Measurements from ENCODE around the gene TP53AIP1.

Gene TP53AIP1

GRCh38 chr11:128928400-128928799, 14.3 kb downstream of the TP53AIP1 start:
- no peak overlapping the region for H3K4me3 ChIP-seq (ENCODE audit: low read depth, low read length)
- TF ChIP-seq, protein P1, sequence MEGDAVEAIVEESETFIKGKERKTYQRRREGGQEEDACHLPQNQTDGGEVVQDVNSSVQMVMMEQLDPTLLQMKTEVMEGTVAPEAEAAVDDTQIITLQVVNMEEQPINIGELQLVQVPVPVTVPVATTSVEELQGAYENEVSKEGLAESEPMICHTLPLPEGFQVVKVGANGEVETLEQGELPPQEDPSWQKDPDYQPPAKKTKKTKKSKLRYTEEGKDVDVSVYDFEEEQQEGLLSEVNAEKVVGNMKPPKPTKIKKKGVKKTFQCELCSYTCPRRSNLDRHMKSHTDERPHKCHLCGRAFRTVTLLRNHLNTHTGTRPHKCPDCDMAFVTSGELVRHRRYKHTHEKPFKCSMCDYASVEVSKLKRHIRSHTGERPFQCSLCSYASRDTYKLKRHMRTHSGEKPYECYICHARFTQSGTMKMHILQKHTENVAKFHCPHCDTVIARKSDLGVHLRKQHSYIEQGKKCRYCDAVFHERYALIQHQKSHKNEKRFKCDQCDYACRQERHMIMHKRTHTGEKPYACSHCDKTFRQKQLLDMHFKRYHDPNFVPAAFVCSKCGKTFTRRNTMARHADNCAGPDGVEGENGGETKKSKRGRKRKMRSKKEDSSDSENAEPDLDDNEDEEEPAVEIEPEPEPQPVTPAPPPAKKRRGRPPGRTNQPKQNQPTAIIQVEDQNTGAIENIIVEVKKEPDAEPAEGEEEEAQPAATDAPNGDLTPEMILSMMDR (IDR thresholded peaks at IDR 0.05; ENCODE audit: low read depth, low read length, missing control alignments), result no peak
- DNase-seq (ENCODE audit: low read depth), result peak; percentile 30

DNA sequence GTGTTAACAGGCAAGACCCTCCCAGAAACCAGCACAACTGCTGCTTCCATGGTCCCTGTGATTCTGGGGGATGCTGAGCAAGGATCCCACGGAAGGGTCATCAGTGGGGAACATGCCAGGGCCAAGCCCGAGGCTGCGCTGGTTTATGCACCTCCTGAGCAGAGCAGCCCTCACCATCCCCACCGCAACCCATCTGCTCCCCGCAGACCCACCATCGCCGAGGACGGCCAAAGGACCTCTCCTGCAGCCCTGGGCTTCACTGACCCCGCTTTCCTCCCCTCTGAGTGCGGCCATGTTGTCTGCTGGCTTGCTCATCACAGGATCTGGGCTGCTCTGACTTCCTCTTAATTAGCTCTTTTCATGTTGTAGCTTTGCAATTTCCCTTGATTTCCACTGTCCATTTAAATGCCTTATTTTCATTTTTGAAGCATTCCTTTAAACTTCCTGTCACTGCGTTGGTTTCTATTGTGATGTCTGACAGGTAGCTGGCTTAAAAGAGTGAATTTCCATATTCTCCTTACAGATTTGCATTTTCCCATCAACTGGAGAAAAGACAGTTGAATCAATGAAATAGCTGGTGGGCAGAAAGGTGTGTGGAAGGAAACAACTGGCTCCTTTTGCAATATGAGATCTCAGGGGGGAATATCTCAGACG, 14.9 kb downstream of the TP53AIP1 start:
- TF ChIP-seq, protein P1 (IDR thresholded peaks at IDR 0.05; ENCODE audit: low read depth, low read length, missing control alignments), result no peak
- DNase-seq (ENCODE audit: low read depth), result no peak
- H3K4me3 ChIP-seq (ENCODE audit: low read depth, low read length), result no peak overlapping the region

DNA sequence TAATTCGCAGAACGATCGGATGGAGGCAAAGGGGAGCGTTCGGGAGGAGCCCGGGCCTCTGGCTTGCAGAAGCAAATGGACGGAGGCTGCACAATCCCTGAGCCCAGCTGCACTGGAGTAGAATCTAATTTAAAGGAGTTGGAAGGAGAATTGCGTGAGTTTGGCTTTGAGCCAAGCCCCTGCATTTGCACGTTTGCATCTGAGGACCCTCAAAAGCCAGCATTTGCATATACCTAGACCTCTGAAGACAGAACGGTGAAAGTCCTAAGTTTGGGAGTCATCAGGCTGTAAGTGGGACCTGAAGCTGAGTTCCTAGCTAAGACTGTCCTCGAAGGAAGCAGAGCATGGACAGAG, 15.6 kb downstream of the TP53AIP1 start:
- H3K4me3 ChIP-seq (ENCODE audit: low read depth, low read length), result no peak overlapping the region
- TF ChIP-seq, protein P1 (IDR thresholded peaks at IDR 0.05; ENCODE audit: low read depth, low read length, missing control alignments), result no peak
- DNase-seq (ENCODE audit: low read depth), result no peak

DNA sequence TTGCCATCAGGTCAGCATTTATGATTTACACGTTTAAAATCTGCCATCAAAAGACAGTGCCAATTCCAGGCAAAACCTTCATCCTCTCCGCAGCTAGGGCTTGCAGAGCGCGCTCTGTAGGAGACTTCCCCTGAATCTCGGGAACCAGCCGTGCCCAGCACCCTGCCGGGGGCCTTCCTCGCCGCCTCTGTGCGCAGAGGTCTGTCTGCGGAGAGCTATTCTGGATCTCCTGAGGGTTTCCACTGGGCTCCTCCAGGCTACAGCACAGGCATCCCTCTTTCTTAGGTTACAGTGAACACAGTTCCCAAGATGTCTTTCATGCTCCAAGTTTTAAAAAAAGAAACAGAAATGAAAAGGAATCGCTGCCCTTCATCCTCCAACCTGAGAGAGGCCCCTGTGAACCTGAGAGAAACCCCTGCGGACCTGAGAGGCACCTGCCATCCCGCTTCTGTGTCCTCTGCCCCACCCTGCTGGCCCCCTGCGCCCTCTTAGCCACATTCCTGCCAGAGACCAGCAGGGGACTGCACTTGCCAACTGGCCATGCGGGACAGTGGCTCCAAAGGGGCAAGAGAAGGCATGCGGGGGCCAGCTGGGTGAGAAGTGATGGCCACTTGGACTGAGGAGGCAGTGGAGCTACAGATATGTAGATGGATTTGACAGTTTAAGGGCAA, 16.1 kb downstream of the TP53AIP1 start:
- no peak overlapping the region for H3K4me3 ChIP-seq (ENCODE audit: low read depth, low read length)
- TF ChIP-seq, protein P1 (IDR thresholded peaks at IDR 0.05; ENCODE audit: low read depth, low read length, missing control alignments), result no peak
- no peak for DNase-seq (ENCODE audit: low read depth)

- H3K4me3 ChIP-seq (ENCODE audit: low read depth, low read length), result no peak overlapping the region
- DNase-seq (ENCODE audit: low read depth), result no peak
- TF ChIP-seq, protein P1 (IDR thresholded peaks at IDR 0.05; ENCODE audit: low read depth, low read length, missing control alignments), result no peak
Observed at GRCh38 chr11:128926000-128926399, 16.7 kb downstream of the TP53AIP1 start.

- no peak overlapping the region for H3K4me3 ChIP-seq (ENCODE audit: low read depth, low read length)
- no peak for DNase-seq (ENCODE audit: low read depth)
- TF ChIP-seq, protein P1 (IDR thresholded peaks at IDR 0.05; ENCODE audit: low read depth, low read length, missing control alignments), result no peak
Observed at GRCh38 chr11:128925250-128925600, 17.4 kb downstream of the TP53AIP1 start.
